ENCODE data around the gene SULF2.
"Not testable (repeated sequence)": the region's sequence is repeated elsewhere in the genome, so short reads cannot be mapped to it uniquely, and the experiment has no call there.

SULF2 gene

GRCh38 chr20:47785311-47785853 lies at the start of gene SULF2:
TSS of gene SULF2 (minus strand) at chr20:47785481. CDS start at chr20:47757363, 28,118 bp downstream.
- DNase-seq = no peak

- DNase-seq = not testable (repeated sequence)
These were observed 46.4 kb upstream of the SULF2 start for GRCh38 chr20:47831675-47832074.

- not testable (repeated sequence) for DNase-seq
These were observed 41.4 kb upstream of the SULF2 start for GRCh38 chr20:47826716-47827115.

GRCh38 chr20:47826006-47826405 lies 40.7 kb upstream of the SULF2 start:
- not testable (repeated sequence) for DNase-seq

- no peak for DNase-seq
These were observed 39.9 kb upstream of the SULF2 start for GRCh38 chr20:47825011-47825762.

- not testable (repeated sequence) for DNase-seq
These were observed 38.7 kb upstream of the SULF2 start for GRCh38 chr20:47823941-47824340.

- DNase-seq = no peak
These were observed 36.3 kb upstream of the SULF2 start for GRCh38 chr20:47821481-47822100.

GRCh38 chr20:47818996-47819609 lies 33.8 kb upstream of the SULF2 start:
- no peak for DNase-seq

- DNase-seq = no peak
These were observed 33.2 kb upstream of the SULF2 start for GRCh38 chr20:47818466-47818865.

- DNase-seq = no peak
These were observed 32.7 kb upstream of the SULF2 start for GRCh38 chr20:47818016-47818415.

GRCh38 chr20:47817573-47817972 lies 32.3 kb upstream of the SULF2 start:
- no peak for DNase-seq

- DNase-seq = no peak
These were observed 31.5 kb upstream of the SULF2 start for GRCh38 chr20:47816487-47817451.

- no peak for DNase-seq
These were observed 30.6 kb upstream of the SULF2 start for GRCh38 chr20:47815866-47816265.

GRCh38 chr20:47815416-47815806 lies 30.1 kb upstream of the SULF2 start:
- no peak for DNase-seq

GRCh38 chr20:47814632-47815415 lies 29.5 kb upstream of the SULF2 start:
- no peak for DNase-seq

- no peak for DNase-seq
These were observed 25.6 kb upstream of the SULF2 start for GRCh38 chr20:47810721-47811347.

GRCh38 chr20:47810116-47810677 lies 24.9 kb upstream of the SULF2 start:
- no peak for DNase-seq

GRCh38 chr20:47809161-47809960 lies 24.1 kb upstream of the SULF2 start:
- DNase-seq = no peak

- no peak for DNase-seq
These were observed 20.7 kb upstream of the SULF2 start for GRCh38 chr20:47805951-47806350.

- not testable (repeated sequence) for DNase-seq
These were observed 19.7 kb upstream of the SULF2 start for GRCh38 chr20:47804972-47805371.

All from bone marrow (tissue), 2 donors.